H1 (cell line): ENCODE results near the gene FLT1. TPM values are rescaled to one million over a fixed set of nuclear protein-coding genes. Genes with fewer than 3 reads are reported as not detected.

ENCODE experiments used
- CTCF ChIA-PET: fragments of 300-600 bp; sonication (Branson Sonifier 250); formaldehyde crosslinking; loops from one replicate; lab custom pipeline; 2021; ENCODE audit not compliant: partially characterized antibody; lab: Charles Lee
- POLR2A ChIA-PET: fragments of 300-600 bp; sonication (Branson Sonifier 250); formaldehyde crosslinking; loops from one replicate; lab custom pipeline; 2021; ENCODE audit warnings: inconsistent platforms; ENCODE audit not compliant: partially characterized antibody; lab: Charles Lee
- DNase-seq, 2 experiments: peaks; one replicate each; pipeline versions ENCODE4 v3.0.0 to v3.0.0-alpha.2; 2010 to 2022; ENCODE audit warnings: low spot score in 2 of 2, low read depth in 1 of 2, mixed read lengths in 1 of 2
- FAIRE-seq: peaks from 2 replicates; lab custom pipeline; 2011; peaks lifted over from hg19 to GRCh38; lab: Jason Lieb, UNC
- H2AFZ ChIP-seq: 2 replicates; pipeline ENCODE4 v1.8.1; 2012; ENCODE audit warnings: low read length, inconsistent platforms
- H2AK5ac ChIP-seq: 2 replicates; pipeline ENCODE4 v1.6.1; 2013; ENCODE audit warnings: low read depth, low read length
- H2BK120ac ChIP-seq: replicated peaks from 2 replicates; pipeline ENCODE3; 2013; ENCODE audit warnings: low read depth, low read length, inconsistent platforms
- H2BK12ac ChIP-seq: 2 replicates; pipeline ENCODE4 v1.6.1; 2013; ENCODE audit warnings: low read depth, low read length
- H2BK15ac ChIP-seq: 2 replicates; pipeline ENCODE4 v1.6.1; 2013; ENCODE audit warnings: low read length
- H2BK20ac ChIP-seq: 2 replicates; pipeline ENCODE4 v1.6.1; 2013; ENCODE audit warnings: low read length
- H2BK5ac ChIP-seq: 2 replicates; pipeline ENCODE4 v1.6.1; 2013; ENCODE audit warnings: low read depth, low read length
- H3K14ac ChIP-seq: 2 replicates; pipeline ENCODE4 v1.6.1; 2013; ENCODE audit warnings: inconsistent platforms; ENCODE audit not compliant: insufficient read length
- H3K18ac ChIP-seq: 2 replicates; pipeline ENCODE4 v1.6.1; 2013; ENCODE audit warnings: low read length; ENCODE audit errors: extremely low read depth
- H3K23ac ChIP-seq: 2 replicates; pipeline ENCODE4 v1.6.1; 2013; ENCODE audit warnings: inconsistent platforms; ENCODE audit not compliant: insufficient read length
- H3K23me2 ChIP-seq: 2 replicates; pipeline ENCODE4 v1.6.1; 2013; ENCODE audit warnings: low read depth, low read length
- H3K27ac ChIP-seq: 2 replicates; pipeline ENCODE4 v1.6.1; 2011; ENCODE audit warnings: low read depth, low read length, inconsistent platforms
- H3K27me3 ChIP-seq, 4 experiments: replicated peaks in 1 of 4; 1 replicate in 1 of 4; 2 replicates in 3 of 4; pipeline versions ENCODE4 v1.6.1 to v1.8.1; 2011 to 2013; ENCODE audit warnings: low read length in 3 of 4, mild to moderate bottlenecking in 3 of 4, inconsistent platforms in 2 of 4, mixed read lengths in 2 of 4, moderate library complexity in 1 of 4; ENCODE audit not compliant: control insufficient read depth in 3 of 4, insufficient read depth in 3 of 4; ENCODE audit errors: extremely low read depth in 1 of 4
- H3K36me3 ChIP-seq, 4 experiments: 2 replicates each; pipeline versions ENCODE4 v1.6.1 to v1.8.1; 2011 to 2013; ENCODE audit warnings: mild to moderate bottlenecking in 4 of 4, low read length in 3 of 4, moderate library complexity in 2 of 4, control low read depth in 1 of 4, inconsistent platforms in 1 of 4; ENCODE audit not compliant: insufficient read depth in 4 of 4, control insufficient read depth in 2 of 4
- H3K4ac ChIP-seq: replicated peaks from 2 replicates; pipeline ENCODE3; 2013; ENCODE audit warnings: low read length, low read depth, mixed read lengths, inconsistent platforms; ENCODE audit not compliant: insufficient read length
- H3K4me1 ChIP-seq, 4 experiments: replicated peaks in 1 of 4; 1 replicate in 1 of 4; 2 replicates in 3 of 4; pipeline versions ENCODE4 v1.6.1 to v1.8.1; 2011 to 2013; ENCODE audit warnings: low read length in 3 of 4, inconsistent platforms in 2 of 4, mixed read lengths in 1 of 4; ENCODE audit not compliant: insufficient read depth in 4 of 4, control insufficient read depth in 3 of 4
- H3K4me2 ChIP-seq, 2 experiments: 2 replicates each; pipeline versions ENCODE4 v1.6.1 to v1.8.1; 2011 to 2013; ENCODE audit warnings: low read depth in 2 of 2, low read length in 2 of 2, control low read depth in 1 of 2, inconsistent platforms in 1 of 2, mild to moderate bottlenecking in 1 of 2; ENCODE audit not compliant: insufficient read depth in 1 of 2
- H3K4me3 ChIP-seq, 4 experiments: fragments of 200-600, 300-600 bp in 1 of 4; sonication (generic), shearing (Covaris generic), sonication (Bioruptor Twin) in 1 of 4; 2 replicates each; pipeline versions ENCODE4 v1.5.1 to v1.8.1; 2011 to 2016; ENCODE audit warnings: low read length in 4 of 4, low read depth in 3 of 4, control low read depth in 2 of 4, inconsistent platforms in 2 of 4, mild to moderate bottlenecking in 2 of 4, mixed read lengths in 1 of 4, moderate library complexity in 1 of 4; ENCODE audit not compliant: insufficient read depth in 2 of 4; ENCODE audit errors: extremely low read depth in 1 of 4
- H3K56ac ChIP-seq: replicated peaks from 2 replicates; pipeline ENCODE3; 2013; ENCODE audit warnings: low read depth, mild to moderate bottlenecking, mixed read lengths, low read length, inconsistent platforms; ENCODE audit not compliant: insufficient read length
- H3K79me1 ChIP-seq: 2 replicates; pipeline ENCODE4 v1.6.1; 2013; ENCODE audit warnings: low read depth, low read length, control low read depth
- H3K79me2 ChIP-seq, 2 experiments: 2 replicates each; pipeline versions ENCODE4 v1.6.1 to v1.8.1; 2012 to 2013; ENCODE audit warnings: low read length in 2 of 2, mild to moderate bottlenecking in 2 of 2, inconsistent platforms in 1 of 2; ENCODE audit not compliant: insufficient read depth in 2 of 2, control insufficient read depth in 1 of 2
- H3K9ac ChIP-seq, 4 experiments: replicated peaks in 1 of 4; 1 replicate in 1 of 4; 2 replicates in 3 of 4; pipeline versions ENCODE4 v1.6.1 to v1.8.1; 2011 to 2013; ENCODE audit warnings: low read depth in 3 of 4, low read length in 3 of 4, control low read depth in 2 of 4, mild to moderate bottlenecking in 2 of 4, moderate library complexity in 2 of 4, inconsistent platforms in 1 of 4; ENCODE audit errors: extremely low read depth in 1 of 4
- H3K9me3 ChIP-seq, 2 experiments: 2 replicates each; pipeline versions ENCODE4 v1.6.1 to v1.8.1; 2012 to 2013; ENCODE audit warnings: mild to moderate bottlenecking in 2 of 2, moderate library complexity in 2 of 2, control low read depth in 1 of 2, inconsistent platforms in 1 of 2, low read depth in 1 of 2, low read length in 1 of 2, mixed read lengths in 1 of 2; ENCODE audit not compliant: insufficient read depth in 2 of 2
- H4K20me1 ChIP-seq, 2 experiments: replicated peaks in 1 of 2; 2 replicates each; pipeline versions ENCODE3 to v1.8.1; 2011 to 2013; ENCODE audit warnings: inconsistent platforms in 2 of 2, low read length in 2 of 2, mild to moderate bottlenecking in 1 of 2; ENCODE audit not compliant: insufficient read depth in 2 of 2, control insufficient read depth in 1 of 2
- H4K5ac ChIP-seq: 2 replicates; pipeline ENCODE4 v1.6.1; 2013; ENCODE audit warnings: low read length, low read depth, mixed read lengths, inconsistent platforms; ENCODE audit not compliant: insufficient read length
- H4K8ac ChIP-seq: 2 replicates; pipeline ENCODE4 v1.8.0; 2013; ENCODE audit warnings: mild to moderate bottlenecking, moderate library complexity, low read length, inconsistent platforms; ENCODE audit not compliant: insufficient read depth; ENCODE audit errors: extremely low read depth
- H4K91ac ChIP-seq: replicated peaks from 2 replicates; pipeline ENCODE3; 2013; ENCODE audit warnings: low read length, mixed read lengths, inconsistent platforms; ENCODE audit not compliant: insufficient read length
- ASH2L ChIP-seq: fragments of 200-600, 300-600 bp; sonication (generic); IDR thresholded peaks from one replicate; pipeline ENCODE4 v1.7.1; 2017; ENCODE audit warnings: low read length
- EP300 ChIP-seq, 2 experiments: IDR thresholded peaks; 1 replicate in 1 of 2; 2 replicates in 1 of 2; pipeline ENCODE4 v1.6.1; 2011 to 2012; ENCODE audit warnings: low read depth in 2 of 2, low read length in 2 of 2, mild to moderate bottlenecking in 2 of 2, borderline replicate concordance in 1 of 2, inconsistent platforms in 1 of 2, moderate library complexity in 1 of 2
- HDAC6 ChIP-seq: IDR thresholded peaks from one replicate; pipeline ENCODE4 v1.7.1; 2012; ENCODE audit warnings: low read depth, mild to moderate bottlenecking, inconsistent platforms, low read length, moderate library complexity
- POLR2A ChIP-seq, 2 experiments: IDR thresholded peaks; 1 replicate in 1 of 2; 2 replicates in 1 of 2; pipeline ENCODE4 v1.6.1; 2011; ENCODE audit warnings: low read depth in 2 of 2, low read length in 2 of 2, mild to moderate bottlenecking in 2 of 2; ENCODE audit errors: control extremely low read depth in 1 of 2
- RFX5 ChIP-seq: IDR thresholded peaks from 2 replicates; pipeline ENCODE4 v1.6.1; 2011; ENCODE audit warnings: low read depth, low read length, improper control_type of control experiment, borderline replicate concordance
- RNF2 ChIP-seq: fragments of 200-900, 300-1000 bp; sonication (generic); IDR thresholded peaks from 2 replicates; pipeline ENCODE4 v1.7.1; 2016; ENCODE audit warnings: borderline replicate concordance, low read depth, mild to moderate bottlenecking, antibody characterized with exemption, low read length; ENCODE audit not compliant: poor library complexity, severe bottlenecking; ENCODE audit errors: missing control alignments
- SIN3A ChIP-seq, 2 experiments: IDR thresholded peaks in 1 of 2; conservative IDR thresholded peaks in 1 of 2; 2 replicates each; pipeline ENCODE4 v1.6.1; 2011 to 2012; ENCODE audit warnings: low read length in 2 of 2, improper control_type of control experiment in 1 of 2, low read depth in 1 of 2, mild to moderate bottlenecking in 1 of 2
- SP4 ChIP-seq: IDR thresholded peaks from 2 replicates; pipeline ENCODE4 v1.6.1; 2012; ENCODE audit warnings: low read length, inconsistent platforms
- WGBS, 2 experiments: shearing (Covaris generic) in 1 of 2; methylation state at CpG; one replicate each; pipeline versions ENCODE4 v1.1.6 to v1.1.7; 2013 to 2015; ENCODE audit warnings: low lambda C conversion rate in 2 of 2, mixed read lengths in 2 of 2, inconsistent platforms in 1 of 2, low coverage in 1 of 2, missing lambda C conversion rate in 1 of 2; ENCODE audit not compliant: insufficient replicate concordance in 2 of 2, insufficient coverage in 1 of 2, insufficient read length in 1 of 2; ENCODE audit errors: extremely low coverage in 1 of 2, missing lambda C conversion rate in 1 of 2; 5-methylcytosine and 5-hydroxymethylcytosine counted together
- polyA plus RNA-seq, 7 experiments: library from polyadenylated mRNA; depleted of rRNA in 3 of 7; stranded (reverse) in 5 of 7; unstranded in 2 of 7; fragments of >200 nt in 5 of 7; fragments of 200-250 nt in 2 of 7; gene quantifications; 1 replicate in 5 of 7; 2 replicates in 1 of 7; 4 replicates in 1 of 7; pipeline versions ENCODE4 v1.2.1 to v1.2.3, GENCODE V29; 2011 to 2013; ENCODE audit warnings: missing spikeins in 2 of 7, mixed read lengths in 2 of 7
- total RNA-seq: library from RNA; stranded (reverse); fragmentation: NEBNext Ultra II Directional; extraction: Animal tissue kit (Norgen Biotek cat#: 25700); gene quantifications from 2 replicates; pipeline ENCODE4 v1.2.1, GENCODE V29; 2021

FLT1 gene
- total and polyA plus RNA-seq, 2 of the 8 experiments (the other 6 are each of a cell fraction or from before 2014, with no cell fraction given): 19.7 to 90.2 TPM

DNA sequence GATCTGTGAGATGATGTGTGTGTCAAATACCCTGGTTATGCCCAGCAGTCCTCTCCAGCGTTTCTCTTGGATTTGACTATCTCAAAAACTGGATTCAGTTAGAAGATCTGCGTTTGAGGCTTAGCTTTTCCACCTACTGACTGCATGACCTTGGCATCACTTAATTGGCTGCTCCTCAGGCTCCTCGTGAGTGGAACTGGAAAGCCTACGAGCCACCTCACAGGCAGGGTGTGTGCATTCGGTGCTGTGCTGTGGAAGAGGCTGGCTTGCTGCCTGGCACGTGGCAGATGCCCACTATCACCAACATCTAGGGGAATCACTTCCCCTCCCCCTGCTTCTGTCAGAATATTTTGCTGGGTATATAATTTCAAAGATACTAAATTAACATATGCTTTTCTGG, 25.6 kb downstream of the FLT1 start:
- H4K8ac ChIP-seq: no peak overlapping the region; the same call in 1 of the 2 replicates
- peaks cover 0 to 5% of the 10 kb centered on the region in 2 experiments; a peak in 2 of 4 replicates for H3K9me3 ChIP-seq
- 94% methylated on average over 6 of the region's 6 CpGs; no CpG with 5 or more reads in 1 of the 2 experiments for WGBS, 2 experiments
- peaks cover 0 to 13% (median 8%) of the 10 kb centered on the region in 4 experiments for H3K4me1 ChIP-seq
- no peak overlapping the region for H3K14ac ChIP-seq
- no peaks in the 10 kb centered on the region for H3K27me3 ChIP-seq
- no peak overlapping the region for H3K56ac ChIP-seq
- H3K36me3 ChIP-seq: peaks cover 4 to 34% (median 20%) of the 10 kb centered on the region in 4 experiments; a peak in 6 of 8 replicates
- FAIRE-seq (no peak), DNase-seq (no peak)
- H2AK5ac ChIP-seq: no peak overlapping the region
- H3K18ac ChIP-seq: no peak overlapping the region
- no peak overlapping the region for H3K27ac ChIP-seq
- no peak overlapping the region for H2BK120ac ChIP-seq
- peak overlapping the region; percentile 32; the same call in 1 of the 2 replicates for H2BK12ac ChIP-seq
- H3K4me2 ChIP-seq: no peak overlapping the region
- peaks cover 0 to 9% of the 10 kb centered on the region in 2 experiments for H4K20me1 ChIP-seq
- no peak overlapping the region for H4K5ac ChIP-seq
- H3K9ac ChIP-seq: no peak overlapping the region
- no peak overlapping the region for H2BK20ac ChIP-seq
- no peak overlapping the region for H3K4ac ChIP-seq
- no peak overlapping the region for H3K23ac ChIP-seq
- ChIA-PET POLR2A (interaction anchor here (0.8 to 1.2 kb wide), 4 partner anchors 16 to 37 kb away, joined by 3 to 5 read pairs (median 4); partner anchors contain the start of gene FLT1), CTCF (interaction anchor here (1.0 to 1.2 kb wide), 2 partner anchors 64 to 144 kb away, joined by 3 read pairs; no protein-coding TSS in a partner anchor)
- 0 out of 2 replicates have a peak, but pooled peaks cover 2% of the 10 kb centered on the region for H3K79me1 ChIP-seq
- H3K79me2 ChIP-seq: peaks cover 0 to 74% of the 10 kb centered on the region in 2 experiments; a peak in 3 of 4 replicates
- H2BK5ac ChIP-seq: no peak overlapping the region; the same call in 1 of the 2 replicates
- H3K4me3 ChIP-seq: no peak overlapping the region
- TF ChIP-seq EP300 (IDR thresholded peaks at IDR 0.05; ENCODE audit: borderline replicate concordance in 1 of 2, low read depth in 2 of 2, low read length in 2 of 2) (no peak), SP4 (no peak), ASH2L (no peak), POLR2A (IDR thresholded peaks at IDR 0.05; ENCODE audit: control extremely low read depth in 1 of 2, low read depth in 2 of 2, low read length in 2 of 2) (no peak), RNF2 (no peak), SIN3A (conservative IDR thresholded peaks at IDR 0.05 in 1 of 2, IDR thresholded peaks at IDR 0.05 in 1 of 2; ENCODE audit: low read depth in 1 of 2, low read length in 2 of 2) (no peak), HDAC6 (no peak), RFX5 (no peak)
- no peaks in the 10 kb centered on the region for H3K23me2 ChIP-seq
- no peak overlapping the region for H2BK15ac ChIP-seq
- H4K91ac ChIP-seq: no peak overlapping the region
- no peak overlapping the region for H2AFZ ChIP-seq
